Measurements from ENCODE around the gene LMTK3.
"Not testable (repeated sequence)": the region's sequence is repeated elsewhere in the genome, so short reads cannot be mapped to it uniquely, and the experiment has no call there.

The LMTK3 gene

GRCh38 chr19:48538057-48538456, 26.4 kb upstream of the LMTK3 start:
- not testable (repeated sequence) for DNase-seq (ENCODE audit: low spot score)

DNA sequence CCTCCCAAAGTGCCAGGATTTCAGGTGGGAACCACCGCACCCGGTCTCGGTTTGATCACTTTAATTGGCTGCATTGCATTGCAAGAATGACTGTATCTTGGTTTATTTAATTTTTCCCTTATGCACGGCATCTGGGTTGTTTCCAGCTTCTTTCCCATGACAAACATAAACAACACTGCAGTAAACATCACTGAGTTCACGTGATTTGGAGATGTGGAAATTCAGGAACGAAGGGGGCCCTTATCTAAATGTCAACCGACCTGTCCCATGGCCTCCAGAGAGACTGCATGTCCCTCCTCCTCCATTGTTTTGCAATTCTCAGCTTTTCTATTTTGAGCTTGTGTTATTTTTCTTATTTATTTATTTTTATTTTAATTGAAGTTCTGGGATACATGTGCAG, 25.9 kb upstream of the LMTK3 start:
- DNase-seq (ENCODE audit: low spot score): no peak

DNA sequence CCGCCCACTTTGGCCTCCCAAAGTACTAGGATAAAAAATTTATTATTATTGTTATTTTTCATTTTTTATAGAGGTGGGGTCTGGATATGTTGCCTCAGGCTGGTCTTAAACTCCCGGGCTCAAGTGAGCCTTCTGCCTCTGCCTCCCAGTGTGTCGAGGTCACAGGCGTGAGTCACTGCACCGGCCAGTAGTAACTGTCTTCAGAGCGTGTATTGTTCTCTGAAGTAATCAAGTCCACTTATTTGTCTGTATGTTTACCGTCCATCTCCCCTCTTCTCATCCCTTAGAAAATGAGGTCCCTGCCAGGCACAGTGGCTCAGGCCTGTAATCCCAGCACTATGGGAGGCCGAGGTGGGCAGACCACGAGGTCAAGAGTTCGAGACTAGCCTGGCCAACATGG, 22.1 kb upstream of the LMTK3 start:
- DNase-seq (ENCODE audit: low spot score): no peak

- no peak for DNase-seq (ENCODE audit: low spot score)
Observed at GRCh38 chr19:48530770-48531169, 19.1 kb upstream of the LMTK3 start.

GRCh38 chr19:48530066-48530720, 18.6 kb upstream of the LMTK3 start:
- DNase-seq (ENCODE audit: low spot score): no peak

- DNase-seq (ENCODE audit: low spot score): no peak
Observed at GRCh38 chr19:48529156-48529555, 17.5 kb upstream of the LMTK3 start.

- DNase-seq (ENCODE audit: low spot score): no peak
Observed at GRCh38 chr19:48524732-48525131, 13.1 kb upstream of the LMTK3 start.

- no peak for DNase-seq (ENCODE audit: low spot score)
Observed at GRCh38 chr19:48524221-48524620, 12.6 kb upstream of the LMTK3 start.

- no peak for DNase-seq (ENCODE audit: low spot score)
Observed at GRCh38 chr19:48520134-48520533, 8.5 kb upstream of the LMTK3 start.

DNA sequence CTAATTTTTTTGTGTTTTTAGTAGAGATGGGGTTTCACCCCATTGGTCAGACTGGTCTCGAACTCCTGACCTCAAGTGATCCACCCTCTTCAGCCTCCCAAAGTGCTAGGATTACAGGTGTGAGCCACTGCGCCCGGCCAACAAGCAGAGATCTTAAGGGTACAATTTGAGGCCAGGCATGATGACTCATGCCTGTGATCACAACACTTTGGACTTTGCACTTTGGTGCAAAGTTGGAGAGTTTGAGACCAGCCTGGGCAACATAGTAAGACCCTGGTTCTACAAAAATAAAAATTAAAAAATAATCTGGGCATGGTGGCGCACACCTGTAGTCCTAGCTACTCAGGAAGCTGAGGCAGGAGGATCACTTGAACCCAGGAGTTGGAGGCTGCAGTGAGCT, 7.8 kb upstream of the LMTK3 start:
- not testable (repeated sequence) for DNase-seq (ENCODE audit: low spot score)

- no peak for DNase-seq (ENCODE audit: low spot score)
Observed at GRCh38 chr19:48518207-48518606, 6.6 kb upstream of the LMTK3 start.

- no peak for DNase-seq (ENCODE audit: low spot score)
Observed at GRCh38 chr19:48516536-48516935, 4.9 kb upstream of the LMTK3 start.

- no peak for DNase-seq (ENCODE audit: low spot score)
Observed at GRCh38 chr19:48514123-48514458, 2.5 kb upstream of the LMTK3 start.

DNA sequence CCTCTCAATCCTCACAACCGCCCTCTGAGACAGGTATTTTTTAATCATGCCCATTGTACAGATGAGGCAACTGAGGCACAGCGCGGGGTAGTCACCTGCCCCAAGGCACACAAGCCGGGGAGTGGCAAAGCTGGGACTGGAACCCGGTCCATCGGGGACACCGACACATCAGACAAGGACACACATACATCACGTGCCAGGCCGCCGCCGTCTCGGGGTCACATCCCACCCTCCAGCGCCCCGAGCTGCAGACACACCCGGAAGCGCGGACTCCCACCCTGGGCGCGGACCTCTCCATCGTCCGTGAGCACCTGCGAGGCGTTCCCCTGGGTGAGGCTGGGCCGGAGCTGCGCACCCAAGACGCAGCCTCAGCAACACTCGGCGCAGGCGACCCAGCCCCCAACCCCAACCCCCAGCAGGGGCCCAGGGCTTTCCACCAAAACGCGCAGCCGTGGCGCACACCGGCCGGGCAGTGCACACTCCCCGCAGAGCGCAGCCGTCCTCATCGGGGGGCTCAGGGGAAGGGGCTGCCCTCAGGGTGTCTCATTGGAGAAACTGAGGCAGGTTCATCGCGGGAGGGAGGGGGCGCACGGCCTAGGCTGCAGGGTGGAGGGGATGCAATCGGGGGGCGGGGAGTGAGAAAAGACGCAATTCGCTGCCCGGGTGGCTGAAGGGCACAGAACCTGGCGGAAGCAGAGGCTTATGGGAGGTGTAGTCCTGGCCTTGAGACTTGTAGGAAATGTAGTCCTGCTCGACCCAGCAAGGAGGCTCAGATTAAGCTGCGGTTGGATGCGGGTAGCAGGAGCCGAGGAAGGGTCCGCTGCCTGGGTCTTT, 1.9 kb upstream of the LMTK3 start:
- peak; percentile 85 for DNase-seq (ENCODE audit: low spot score)

DNA sequence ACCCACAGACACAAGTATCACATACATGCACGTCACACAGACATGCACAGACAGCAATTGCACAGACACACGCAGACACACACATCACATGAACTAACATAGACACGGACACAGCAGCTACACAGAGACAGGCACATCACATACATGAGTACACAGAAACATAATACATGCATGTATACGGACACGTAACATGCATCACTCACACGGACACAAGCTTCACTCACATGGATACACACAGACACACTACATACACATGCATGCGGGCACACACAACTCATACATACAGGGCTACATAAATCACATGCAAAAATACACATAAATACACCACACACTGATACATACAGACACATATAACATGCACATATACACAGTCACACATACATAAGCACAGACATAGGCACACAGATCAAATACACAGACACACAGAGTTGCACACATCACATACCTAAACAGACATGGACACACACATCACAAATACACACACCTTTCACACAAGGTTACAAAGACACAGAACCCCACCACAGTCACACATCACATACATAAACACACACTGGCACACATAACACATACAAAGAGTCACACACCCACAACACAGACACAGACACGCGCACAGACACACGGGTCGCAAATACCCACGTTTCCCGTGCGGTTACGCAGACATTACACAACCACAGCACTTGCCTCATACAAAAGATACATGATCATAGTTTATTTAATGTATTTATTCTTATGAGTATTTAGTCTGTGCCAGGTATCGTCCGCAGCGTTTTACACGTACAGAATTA, 1.1 kb upstream of the LMTK3 start:
- DNase-seq (ENCODE audit: low spot score): no peak

GRCh38 chr19:48511321-48511731, 309 bp downstream of the LMTK3 start:
- DNase-seq (ENCODE audit: low spot score): no peak

GRCh38 chr19:48510421-48511268, 990 bp downstream of the LMTK3 start:
- peak; percentile 86 for DNase-seq (ENCODE audit: low spot score)

GRCh38 chr19:48509467-48510194, 2.0 kb downstream of the LMTK3 start:
- no peak for DNase-seq (ENCODE audit: low spot score)

- DNase-seq (ENCODE audit: low spot score): no peak
Observed at GRCh38 chr19:48508729-48509411, 2.8 kb downstream of the LMTK3 start.

GRCh38 chr19:48507911-48508439, 3.7 kb downstream of the LMTK3 start:
- no peak for DNase-seq (ENCODE audit: low spot score)
